DMS 273 treated with DMSO at 0.1 percent for 48 hours (cell line): ENCODE results near the gene SLC51A.

Experiments
- DNase-seq: peaks from one replicate; lab custom pipeline; 2025; lab: John Stamatoyannopoulos, UW

SLC51A gene

GRCh38 chr3:196216681-196217211, 412 bp downstream of the SLC51A start:
- DNase-seq = no peak

- DNase-seq = no peak
Measured at GRCh38 chr3:196217307-196218154, 1.2 kb downstream of the SLC51A start.

GRCh38 chr3:196218155-196218712, 1.9 kb downstream of the SLC51A start:
- DNase-seq = no peak

GRCh38 chr3:196219194-196219969, 3.0 kb downstream of the SLC51A start:
- no peak for DNase-seq

- no peak for DNase-seq
Measured at GRCh38 chr3:196219970-196220311, 3.6 kb downstream of the SLC51A start.

- DNase-seq = no peak
Measured at GRCh38 chr3:196220587-196220986, 4.3 kb downstream of the SLC51A start.

- no peak for DNase-seq
Measured at GRCh38 chr3:196220991-196221390, 4.7 kb downstream of the SLC51A start.

- no peak for DNase-seq
Measured at GRCh38 chr3:196222876-196223595, 6.7 kb downstream of the SLC51A start.

GRCh38 chr3:196225086-196225485, 8.8 kb downstream of the SLC51A start:
- DNase-seq = no peak

GRCh38 chr3:196225763-196226364, 9.5 kb downstream of the SLC51A start:
- no peak for DNase-seq

- DNase-seq = no peak
Measured at GRCh38 chr3:196227121-196227561, 10.8 kb downstream of the SLC51A start.

GRCh38 chr3:196227629-196228493, 11.5 kb downstream of the SLC51A start:
- DNase-seq = no peak

- no peak for DNase-seq
Measured at GRCh38 chr3:196232154-196232881, 16.0 kb downstream of the SLC51A start.

- DNase-seq = no peak
Measured at GRCh38 chr3:196232882-196233251, 16.5 kb downstream of the SLC51A start.

GRCh38 chr3:196235452-196236122, 19.3 kb downstream of the SLC51A start:
- no peak for DNase-seq

- DNase-seq = no peak
Measured at GRCh38 chr3:196236223-196236622, 19.9 kb downstream of the SLC51A start.

- no peak for DNase-seq
Measured at GRCh38 chr3:196237203-196237602, 20.9 kb downstream of the SLC51A start.

GRCh38 chr3:196238612-196239560, 22.6 kb downstream of the SLC51A start:
- DNase-seq = no peak
